Measurements from ENCODE around the gene STEAP3. TPM values are rescaled to one million over a fixed set of nuclear protein-coding genes. Genes with fewer than 3 reads are reported as not detected.

STEAP3 gene
- total and polyA plus RNA-seq, 2 donors (not counting 1 experiment from before 2014, with no cell fraction given): 13.7 to 28.4 TPM

DNA sequence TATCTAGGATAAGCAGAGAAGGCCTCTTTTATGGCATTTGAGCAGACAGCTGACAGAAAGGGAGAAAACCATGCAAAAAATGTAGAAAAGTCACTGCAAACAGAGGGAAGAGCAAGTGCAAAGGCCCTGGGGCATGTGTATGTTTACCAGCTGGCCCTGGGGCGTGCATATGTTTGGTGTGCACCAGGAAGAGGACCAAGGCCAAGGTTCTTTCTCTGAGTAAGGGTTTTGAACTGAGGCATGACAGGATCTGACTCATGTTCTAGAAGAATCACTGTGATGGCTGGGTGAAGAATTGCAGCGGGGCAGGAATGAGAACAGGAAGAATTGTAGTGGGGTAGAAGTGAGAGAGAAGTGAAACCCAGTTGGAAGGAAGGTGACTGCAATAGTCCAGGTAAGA, 69.6 kb downstream of the STEAP3 start:
- TF ChIP-seq EZH2 (IDR thresholded peaks at IDR 0.05; ENCODE audit: low read length, missing control alignments): no peak
- TF ChIP-seq, protein P1, sequence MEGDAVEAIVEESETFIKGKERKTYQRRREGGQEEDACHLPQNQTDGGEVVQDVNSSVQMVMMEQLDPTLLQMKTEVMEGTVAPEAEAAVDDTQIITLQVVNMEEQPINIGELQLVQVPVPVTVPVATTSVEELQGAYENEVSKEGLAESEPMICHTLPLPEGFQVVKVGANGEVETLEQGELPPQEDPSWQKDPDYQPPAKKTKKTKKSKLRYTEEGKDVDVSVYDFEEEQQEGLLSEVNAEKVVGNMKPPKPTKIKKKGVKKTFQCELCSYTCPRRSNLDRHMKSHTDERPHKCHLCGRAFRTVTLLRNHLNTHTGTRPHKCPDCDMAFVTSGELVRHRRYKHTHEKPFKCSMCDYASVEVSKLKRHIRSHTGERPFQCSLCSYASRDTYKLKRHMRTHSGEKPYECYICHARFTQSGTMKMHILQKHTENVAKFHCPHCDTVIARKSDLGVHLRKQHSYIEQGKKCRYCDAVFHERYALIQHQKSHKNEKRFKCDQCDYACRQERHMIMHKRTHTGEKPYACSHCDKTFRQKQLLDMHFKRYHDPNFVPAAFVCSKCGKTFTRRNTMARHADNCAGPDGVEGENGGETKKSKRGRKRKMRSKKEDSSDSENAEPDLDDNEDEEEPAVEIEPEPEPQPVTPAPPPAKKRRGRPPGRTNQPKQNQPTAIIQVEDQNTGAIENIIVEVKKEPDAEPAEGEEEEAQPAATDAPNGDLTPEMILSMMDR (conservative IDR thresholded peaks at IDR 0.05 in 1 of 2, IDR thresholded peaks at IDR 0.05 in 1 of 2; ENCODE audit: low read depth in 1 of 2, low read length in 2 of 2): no peak
- Histone ChIP-seq H3K27me3 (ENCODE audit: control insufficient read depth, insufficient read depth, low read length) (no peaks in the 10 kb centered on the region), H3K4me2 (ENCODE audit: extremely low read depth, insufficient read depth, low read length) (no peak overlapping the region), H3K4me1 (ENCODE audit: control insufficient read depth, extremely low read depth, insufficient read depth, low read length) (no peaks in the 10 kb centered on the region), H3K79me2 (ENCODE audit: control insufficient read depth, insufficient read depth, low read length) (no peaks in the 10 kb centered on the region), H2AFZ (ENCODE audit: low read length) (no peak overlapping the region), H3K9ac (ENCODE audit: insufficient read depth, low read length) (no peak overlapping the region), H3K4me3 (replicated peaks in 1 of 4; ENCODE audit: control extremely low read depth in 1 of 4, insufficient read depth in 1 of 4, low read depth in 3 of 4, low read length in 4 of 4) (no peak overlapping the region), H3K9me3 (ENCODE audit: control insufficient read depth, insufficient read depth, low read depth, low read length) (no peaks in the 10 kb centered on the region), H3K27ac (ENCODE audit: insufficient read depth, low read length) (no peak overlapping the region), H4K20me1 (ENCODE audit: control insufficient read depth, extremely low read depth, insufficient read depth, low read length) (no peaks in the 10 kb centered on the region), H3K36me3 (ENCODE audit: control insufficient read depth, insufficient read depth, low read length) (no peaks in the 10 kb centered on the region)
- DNase-seq (ENCODE audit: low read depth in 2 of 2): peak; percentile 6 to 15

DNA sequence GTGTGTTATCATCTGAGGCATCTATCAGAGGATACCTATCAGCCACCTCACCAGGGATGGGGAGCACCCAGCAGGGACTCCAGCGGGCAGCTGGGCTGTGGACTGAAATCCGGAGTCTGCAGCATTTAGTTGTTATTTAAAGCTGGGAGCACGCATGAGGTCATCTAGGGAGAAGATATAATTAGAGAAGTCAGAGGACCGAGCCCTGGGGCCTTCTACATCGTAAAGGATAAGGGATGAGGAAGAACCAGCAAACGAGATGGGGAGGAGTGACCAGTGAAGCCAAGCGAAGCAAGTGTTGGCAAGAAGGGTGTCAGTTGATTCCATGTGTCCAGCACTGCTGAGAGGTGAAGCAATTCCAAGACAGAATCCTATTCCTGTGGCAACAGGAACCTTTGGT, 70.3 kb downstream of the STEAP3 start:
- H4K20me1 ChIP-seq (ENCODE audit: control insufficient read depth, extremely low read depth, insufficient read depth, low read length): no peaks in the 10 kb centered on the region
- DNase-seq (ENCODE audit: low read depth in 2 of 2): no peak
- H3K9ac ChIP-seq (ENCODE audit: insufficient read depth, low read length): no peak overlapping the region
- no peaks in the 10 kb centered on the region for H3K36me3 ChIP-seq (ENCODE audit: control insufficient read depth, insufficient read depth, low read length)
- no peak for TF ChIP-seq EZH2 (IDR thresholded peaks at IDR 0.05; ENCODE audit: low read length, missing control alignments)
- TF ChIP-seq, protein P1 (conservative IDR thresholded peaks at IDR 0.05 in 1 of 2, IDR thresholded peaks at IDR 0.05 in 1 of 2; ENCODE audit: low read depth in 1 of 2, low read length in 2 of 2): no peak
- H3K27me3 ChIP-seq (ENCODE audit: control insufficient read depth, insufficient read depth, low read length): no peaks in the 10 kb centered on the region
- no peaks in the 10 kb centered on the region for H3K79me2 ChIP-seq (ENCODE audit: control insufficient read depth, insufficient read depth, low read length)
- no peak overlapping the region for H3K27ac ChIP-seq (ENCODE audit: insufficient read depth, low read length)
- no peak overlapping the region for H3K4me2 ChIP-seq (ENCODE audit: extremely low read depth, insufficient read depth, low read length)
- H3K9me3 ChIP-seq (ENCODE audit: control insufficient read depth, insufficient read depth, low read depth, low read length): no peaks in the 10 kb centered on the region
- H3K4me1 ChIP-seq (ENCODE audit: control insufficient read depth, extremely low read depth, insufficient read depth, low read length): no peaks in the 10 kb centered on the region
- H3K4me3 ChIP-seq (replicated peaks in 1 of 4; ENCODE audit: control extremely low read depth in 1 of 4, insufficient read depth in 1 of 4, low read depth in 3 of 4, low read length in 4 of 4): no peak overlapping the region
- no peak overlapping the region for H2AFZ ChIP-seq (ENCODE audit: low read length)

DNA sequence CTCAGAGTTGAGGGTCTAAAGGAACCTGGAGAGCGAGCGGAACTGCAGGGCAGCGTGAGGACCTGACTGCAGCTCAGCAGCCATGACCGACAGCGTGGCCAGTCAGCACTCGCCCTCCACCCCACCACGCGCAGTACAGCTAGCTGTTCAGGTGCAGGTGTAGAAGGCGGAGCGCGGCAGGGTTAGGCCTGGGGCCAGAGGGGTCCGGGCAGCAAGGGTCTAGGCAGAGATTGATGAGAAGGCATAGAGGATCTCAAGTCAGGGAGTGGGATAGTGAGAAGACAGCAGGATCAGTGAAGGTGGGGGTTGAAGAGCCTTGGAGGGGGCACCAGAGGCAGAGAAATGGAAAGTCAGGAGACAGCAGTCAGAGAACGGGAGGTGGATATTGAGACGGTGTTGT, 71.0 kb downstream of the STEAP3 start:
- H3K9ac ChIP-seq (ENCODE audit: insufficient read depth, low read length): no peak overlapping the region
- no peaks in the 10 kb centered on the region for H3K36me3 ChIP-seq (ENCODE audit: control insufficient read depth, insufficient read depth, low read length)
- DNase-seq (ENCODE audit: low read depth in 2 of 2): no peak
- no peak overlapping the region for H3K4me3 ChIP-seq (replicated peaks in 1 of 4; ENCODE audit: control extremely low read depth in 1 of 4, insufficient read depth in 1 of 4, low read depth in 3 of 4, low read length in 4 of 4)
- H3K79me2 ChIP-seq (ENCODE audit: control insufficient read depth, insufficient read depth, low read length): no peaks in the 10 kb centered on the region
- H3K4me2 ChIP-seq (ENCODE audit: extremely low read depth, insufficient read depth, low read length): no peak overlapping the region
- no peak for TF ChIP-seq EZH2 (IDR thresholded peaks at IDR 0.05; ENCODE audit: low read length, missing control alignments)
- TF ChIP-seq, protein P1 (conservative IDR thresholded peaks at IDR 0.05 in 1 of 2, IDR thresholded peaks at IDR 0.05 in 1 of 2; ENCODE audit: low read depth in 1 of 2, low read length in 2 of 2): no peak
- H3K27ac ChIP-seq (ENCODE audit: insufficient read depth, low read length): no peak overlapping the region
- no peaks in the 10 kb centered on the region for H3K27me3 ChIP-seq (ENCODE audit: control insufficient read depth, insufficient read depth, low read length)
- H3K4me1 ChIP-seq (ENCODE audit: control insufficient read depth, extremely low read depth, insufficient read depth, low read length): no peaks in the 10 kb centered on the region
- no peaks in the 10 kb centered on the region for H3K9me3 ChIP-seq (ENCODE audit: control insufficient read depth, insufficient read depth, low read depth, low read length)
- H4K20me1 ChIP-seq (ENCODE audit: control insufficient read depth, extremely low read depth, insufficient read depth, low read length): no peaks in the 10 kb centered on the region
- no peak overlapping the region for H2AFZ ChIP-seq (ENCODE audit: low read length)

Data from fibroblast of lung (primary cell).